ENCODE measurements around the gene AZIN2.

DNA sequence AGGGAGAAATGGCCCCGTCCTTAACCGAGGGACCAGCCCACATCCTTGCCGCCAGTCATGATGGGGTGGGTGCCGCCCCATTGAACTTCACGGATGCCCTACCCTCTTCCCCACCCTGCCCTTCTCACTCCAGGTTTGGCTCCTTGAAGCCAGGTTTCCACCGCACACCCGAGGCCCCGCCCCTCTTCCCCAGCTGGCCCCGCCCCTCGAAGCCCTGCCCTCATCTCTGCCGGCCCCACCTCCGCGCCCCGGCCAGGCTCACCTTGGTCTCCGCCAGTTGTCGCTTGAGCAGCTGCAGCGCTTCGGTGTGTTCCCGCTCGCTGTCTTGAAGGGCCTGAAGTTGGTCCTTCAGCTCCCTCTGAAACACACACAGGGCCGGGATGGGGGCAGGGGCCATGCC is 84.3 kb downstream of the AZIN2 start:
- TF ChIP-seq, protein P1, sequence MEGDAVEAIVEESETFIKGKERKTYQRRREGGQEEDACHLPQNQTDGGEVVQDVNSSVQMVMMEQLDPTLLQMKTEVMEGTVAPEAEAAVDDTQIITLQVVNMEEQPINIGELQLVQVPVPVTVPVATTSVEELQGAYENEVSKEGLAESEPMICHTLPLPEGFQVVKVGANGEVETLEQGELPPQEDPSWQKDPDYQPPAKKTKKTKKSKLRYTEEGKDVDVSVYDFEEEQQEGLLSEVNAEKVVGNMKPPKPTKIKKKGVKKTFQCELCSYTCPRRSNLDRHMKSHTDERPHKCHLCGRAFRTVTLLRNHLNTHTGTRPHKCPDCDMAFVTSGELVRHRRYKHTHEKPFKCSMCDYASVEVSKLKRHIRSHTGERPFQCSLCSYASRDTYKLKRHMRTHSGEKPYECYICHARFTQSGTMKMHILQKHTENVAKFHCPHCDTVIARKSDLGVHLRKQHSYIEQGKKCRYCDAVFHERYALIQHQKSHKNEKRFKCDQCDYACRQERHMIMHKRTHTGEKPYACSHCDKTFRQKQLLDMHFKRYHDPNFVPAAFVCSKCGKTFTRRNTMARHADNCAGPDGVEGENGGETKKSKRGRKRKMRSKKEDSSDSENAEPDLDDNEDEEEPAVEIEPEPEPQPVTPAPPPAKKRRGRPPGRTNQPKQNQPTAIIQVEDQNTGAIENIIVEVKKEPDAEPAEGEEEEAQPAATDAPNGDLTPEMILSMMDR (IDR thresholded peaks at IDR 0.05) = no peak
- TF ChIP-seq EP300 (IDR thresholded peaks at IDR 0.05) (no peak), POLR2AphosphoS5 (IDR thresholded peaks at IDR 0.05) (no peak)

Measured in esophagus muscularis mucosa (tissue), 4 donors.